Vagina (tissue), 2 donors: ENCODE data around the gene GRAMD1C. TPM values are rescaled to one million over a fixed set of nuclear protein-coding genes. Genes with fewer than 3 reads are reported as not detected.
"Not testable (repeated sequence)": the region's sequence is repeated elsewhere in the genome, so short reads cannot be mapped to it uniquely, and the experiment has no call there.

ENCODE experiments used
- DNase-seq, 2 donors: peaks; one replicate each; pipeline ENCODE4 v3.0.0-alpha.2; 2017; ENCODE audit errors: extremely low spot score in 2 of 2
- H3K27ac ChIP-seq: fragments of 200-600 bp; sonication (generic); one replicate; pipeline ENCODE4 v1.5.1; 2019
- H3K27me3 ChIP-seq: fragments of 200-600 bp; sonication (generic); one replicate; pipeline ENCODE4 v1.5.1; 2019
- H3K36me3 ChIP-seq, 2 donors: fragments of 200-600 bp; sonication (generic); one replicate each; pipeline ENCODE4 v1.5.1; 2017 to 2019
- H3K4me1 ChIP-seq: fragments of 200-600 bp; sonication (generic); one replicate; pipeline ENCODE4 v1.5.1; 2019
- H3K4me3 ChIP-seq, 2 donors: fragments of 200-600 bp; sonication (generic); 1 replicate in 1 of 2; 2 replicates in 1 of 2; pipeline ENCODE4 v1.5.1; 2016 to 2019
- H3K9me3 ChIP-seq: fragments of 200-600 bp; sonication (generic); one replicate; pipeline ENCODE4 v1.5.1; 2019
- CTCF ChIP-seq, 3 experiments: fragments of 450-650 bp in 2 of 3; fragments of 200-600 bp in 1 of 3; sonication (generic) in 1 of 3; IDR thresholded peaks; one replicate each; pipeline ENCODE4 v1.5.1; 2017 to 2019; ENCODE audit warnings: antibody characterized with exemption in 3 of 3, mild to moderate bottlenecking in 2 of 3, moderate library complexity in 2 of 3
- POLR2A ChIP-seq, 2 donors: fragments of 450-650 bp; IDR thresholded peaks; one replicate each; pipeline ENCODE4 v1.6.1; 2017; ENCODE audit warnings: antibody characterized with exemption in 2 of 2, mild to moderate bottlenecking in 2 of 2, moderate library complexity in 2 of 2
- POLR2AphosphoS5 ChIP-seq, 2 donors: sonication (generic); formaldehyde crosslinking; IDR thresholded peaks; one replicate each; pipeline ENCODE4 v1.9.0; 2017; ENCODE audit warnings: antibody characterized with exemption in 2 of 2, mild to moderate bottlenecking in 2 of 2, low read depth in 1 of 2; ENCODE audit not compliant: insufficient read depth in 1 of 2
- intact Hi-C: fragments of 100-400 bp; cut with DNase I; formaldehyde crosslinking; loops from one replicate; pipeline ENCODE4 v1.15.1; 2023
- total RNA-seq: library from RNA; depleted of rRNA; stranded (reverse); fragments of >200 nt; gene quantifications from one replicate; pipeline ENCODE4 v1.2.3, GENCODE V29; 2016

Gene GRAMD1C
- total RNA-seq, 1 donor from 2014 or later = 9.6 TPM

DNA sequence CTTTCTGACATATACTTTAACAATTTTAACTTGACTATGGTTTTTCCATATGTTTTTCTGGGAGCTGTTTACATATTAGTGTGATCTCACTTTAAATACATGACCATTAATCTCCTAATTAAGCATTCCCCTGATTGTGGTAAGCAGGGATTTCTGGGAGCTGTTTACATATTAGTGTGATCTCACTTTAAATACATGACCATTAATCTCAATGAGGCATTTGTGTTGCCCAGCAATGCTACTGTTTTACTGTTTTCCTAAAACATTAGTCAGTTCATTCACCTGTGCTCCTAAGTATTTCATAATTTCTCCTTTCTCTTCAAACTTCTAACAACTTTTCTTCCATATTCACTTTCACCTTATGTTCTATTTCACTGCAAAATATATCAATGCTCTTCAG, 3.6 kb upstream of the GRAMD1C start:
- Histone ChIP-seq H3K4me3 (no peak overlapping the region), H3K36me3 (no peaks in the 10 kb centered on the region), H3K4me1 (no peaks in the 10 kb centered on the region), H3K27ac (no peak overlapping the region), H3K27me3 (no peaks in the 10 kb centered on the region), H3K9me3 (no peaks in the 10 kb centered on the region)
- no peak for DNase-seq
- intact Hi-C loops = no loop called here
- TF ChIP-seq POLR2AphosphoS5 (IDR thresholded peaks at IDR 0.05; ENCODE audit: insufficient read depth in 1 of 2, low read depth in 1 of 2) (no peak), CTCF (IDR thresholded peaks at IDR 0.05) (no peak), POLR2A (IDR thresholded peaks at IDR 0.05) (no peak)

- no peak overlapping the region for H3K27ac ChIP-seq
- H3K9me3 ChIP-seq = no peaks in the 10 kb centered on the region
- no peaks in the 10 kb centered on the region for H3K36me3 ChIP-seq
- no peaks in the 10 kb centered on the region for H3K4me1 ChIP-seq
- intact Hi-C loops = no loop called here
- DNase-seq = no peak
- peak overlapping the region; percentile 52 to 59 for H3K4me3 ChIP-seq
- TF ChIP-seq POLR2AphosphoS5 (IDR thresholded peaks at IDR 0.05; ENCODE audit: insufficient read depth in 1 of 2, low read depth in 1 of 2) = no peak
- no peak for TF ChIP-seq CTCF (IDR thresholded peaks at IDR 0.05)
- no peak for TF ChIP-seq POLR2A (IDR thresholded peaks at IDR 0.05)
- H3K27me3 ChIP-seq = no peaks in the 10 kb centered on the region
These were observed 963 bp downstream of the GRAMD1C start for GRCh38 chr3:113839551-113839950.

- no peak overlapping the region for H3K4me3 ChIP-seq
- no peaks in the 10 kb centered on the region for H3K9me3 ChIP-seq
- H3K4me1 ChIP-seq = no peaks in the 10 kb centered on the region
- no peaks in the 10 kb centered on the region for H3K27me3 ChIP-seq
- TF ChIP-seq CTCF (IDR thresholded peaks at IDR 0.05) = peak in 1 of 3 experiments; percentile 21
- peak in 1 of 2 donors; percentile 43 for TF ChIP-seq POLR2AphosphoS5 (IDR thresholded peaks at IDR 0.05; ENCODE audit: insufficient read depth in 1 of 2, low read depth in 1 of 2)
- no peak for TF ChIP-seq POLR2A (IDR thresholded peaks at IDR 0.05)
- H3K27ac ChIP-seq = no peak overlapping the region
- intact Hi-C loops = no loop called here
- H3K36me3 ChIP-seq = no peaks in the 10 kb centered on the region
- DNase-seq = no peak
These were observed 6.1 kb downstream of the GRAMD1C start for GRCh38 chr3:113844622-113845222.

DNA sequence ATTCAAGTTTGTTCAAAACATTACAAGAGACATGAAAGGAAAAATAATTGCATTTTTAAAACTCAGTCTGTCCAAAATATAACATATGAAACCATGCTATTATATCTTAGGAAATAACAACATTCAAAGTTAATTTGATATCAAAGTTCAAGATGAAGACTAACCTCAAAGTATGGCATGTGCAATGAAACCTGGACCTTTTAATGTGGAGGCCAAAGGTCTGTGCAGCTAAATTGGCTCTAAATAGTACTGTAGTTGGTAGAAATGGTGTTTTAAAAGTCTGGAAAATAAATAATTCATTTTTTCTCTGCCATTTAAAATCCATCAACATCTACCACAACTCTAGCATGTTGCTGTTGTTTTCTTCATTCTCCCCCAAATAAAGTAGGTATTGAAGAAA, 8.7 kb downstream of the GRAMD1C start:
- H3K27ac ChIP-seq = no peak overlapping the region
- H3K9me3 ChIP-seq = no peaks in the 10 kb centered on the region
- H3K4me3 ChIP-seq = no peak overlapping the region
- no peaks in the 10 kb centered on the region for H3K27me3 ChIP-seq
- intact Hi-C loops = no loop called here
- no peaks in the 10 kb centered on the region for H3K4me1 ChIP-seq
- no peak for DNase-seq
- TF ChIP-seq POLR2AphosphoS5 (IDR thresholded peaks at IDR 0.05; ENCODE audit: insufficient read depth in 1 of 2, low read depth in 1 of 2) (no peak), CTCF (IDR thresholded peaks at IDR 0.05) (no peak), POLR2A (IDR thresholded peaks at IDR 0.05) (no peak)
- no peaks in the 10 kb centered on the region for H3K36me3 ChIP-seq

GRCh38 chr3:113847664-113848461, 9.3 kb downstream of the GRAMD1C start:
- intact Hi-C loops = no loop called here
- no peaks in the 10 kb centered on the region for H3K9me3 ChIP-seq
- no peak overlapping the region for H3K27ac ChIP-seq
- DNase-seq = no peak
- no peak for TF ChIP-seq CTCF (IDR thresholded peaks at IDR 0.05)
- TF ChIP-seq POLR2A (IDR thresholded peaks at IDR 0.05) = no peak
- TF ChIP-seq POLR2AphosphoS5 (IDR thresholded peaks at IDR 0.05; ENCODE audit: insufficient read depth in 1 of 2, low read depth in 1 of 2) = peak in 1 of 2 donors; percentile 79
- H3K4me3 ChIP-seq = no peak overlapping the region
- no peaks in the 10 kb centered on the region for H3K27me3 ChIP-seq
- no peaks in the 10 kb centered on the region for H3K4me1 ChIP-seq
- H3K36me3 ChIP-seq = no peaks in the 10 kb centered on the region

- H3K36me3 ChIP-seq, H3K27me3 ChIP-seq, H3K4me1 ChIP-seq, DNase-seq, H3K4me3 ChIP-seq, H3K27ac ChIP-seq, H3K9me3 ChIP-seq, intact Hi-C loops: not testable (repeated sequence)
These were observed 10.5 kb downstream of the GRAMD1C start for GRCh38 chr3:113849071-113849470.

DNA sequence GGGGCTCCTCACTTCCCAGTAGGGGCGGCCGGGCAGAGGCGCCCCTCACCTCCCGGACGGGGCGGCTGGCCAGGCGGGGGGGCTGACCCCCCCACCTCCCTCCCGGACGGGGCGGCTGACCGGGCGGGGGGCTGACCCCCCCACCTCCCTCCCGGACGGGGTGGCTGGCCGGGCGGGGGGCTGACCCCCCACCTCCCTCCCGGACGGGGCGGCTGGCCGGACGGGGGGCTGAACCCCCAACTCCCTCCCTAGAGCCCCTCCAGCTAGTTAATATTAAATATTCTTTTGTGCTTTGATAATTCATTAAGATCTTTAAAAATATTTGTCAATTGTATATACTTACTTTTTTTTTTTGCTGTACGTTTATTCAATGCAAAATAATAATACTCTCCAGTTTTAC, 11.3 kb downstream of the GRAMD1C start:
- intact Hi-C loops, DNase-seq, H3K27ac ChIP-seq, H3K27me3 ChIP-seq, H3K9me3 ChIP-seq, H3K4me1 ChIP-seq, H3K4me3 ChIP-seq, H3K36me3 ChIP-seq: not testable (repeated sequence)
